ENCODE measurements around the gene UBR4. TPM values are rescaled to one million over a fixed set of nuclear protein-coding genes. Genes with fewer than 3 reads are reported as not detected.

Gene UBR4
- total RNA-seq, 1 experiment from 2014 or later = 107 TPM

DNA sequence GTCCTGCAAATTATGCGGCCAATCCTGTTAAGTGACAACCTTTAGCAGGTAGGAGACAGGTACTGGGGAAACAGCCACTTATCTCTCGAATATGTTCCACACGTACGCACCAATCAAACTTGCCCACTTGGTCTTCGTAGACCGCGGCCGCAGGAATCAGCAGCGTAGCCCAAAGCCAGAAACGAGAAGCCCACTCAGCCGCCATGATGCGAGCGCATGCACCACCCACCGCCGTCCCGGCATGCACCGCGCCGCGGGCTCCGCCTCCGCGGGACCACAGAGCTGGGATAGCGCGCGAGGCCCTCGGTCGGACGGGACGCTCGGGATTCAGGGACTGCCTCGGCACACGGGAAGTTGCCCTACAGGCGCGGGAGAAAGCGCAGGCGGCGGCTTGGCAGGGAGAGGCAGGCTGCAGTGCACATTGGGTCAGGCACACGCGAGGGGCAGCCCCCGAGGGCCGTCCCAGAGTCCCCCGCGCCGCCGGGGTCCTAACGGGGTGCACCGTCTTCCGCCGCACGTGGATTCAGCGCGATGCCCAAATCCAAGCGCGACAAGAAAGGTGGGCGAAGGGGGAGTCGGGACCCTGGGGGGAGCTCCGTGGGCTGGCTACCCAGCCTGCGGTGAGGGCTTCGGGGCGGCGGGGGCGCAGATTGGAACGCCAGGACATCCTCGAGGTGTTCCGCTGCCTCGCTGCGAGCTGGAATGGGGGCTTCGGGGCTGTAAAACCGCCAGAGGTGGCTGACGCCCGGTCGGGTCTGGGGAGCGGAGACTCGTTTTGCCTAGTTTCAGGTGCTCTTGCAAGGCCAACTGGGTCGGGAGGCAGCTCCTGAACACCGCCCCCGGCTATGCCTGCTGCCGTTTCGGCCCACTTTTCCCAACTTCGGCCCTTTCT, 41.5 kb upstream of the UBR4 start, which contains the start of the genes EMC1 and MRTO4 (continued):
- TF ChIP-seq POLR2A (IDR thresholded peaks at IDR 0.05; ENCODE audit: borderline replicate concordance, extremely low read depth, insufficient read depth, insufficient read length) (peak; percentile 76), JUND (IDR thresholded peaks at IDR 0.05) (no peak), CEBPB (IDR thresholded peaks at IDR 0.05; ENCODE audit: low read depth) (no peak), EGR1 (IDR thresholded peaks at IDR 0.05; ENCODE audit: low read depth) (peak; percentile 88), SP1 (IDR thresholded peaks at IDR 0.05; ENCODE audit: low read depth) (peak; percentile 88), YY1 (IDR thresholded peaks at IDR 0.05; ENCODE audit: extremely low read depth, insufficient replicate concordance, low read depth, low read length) (peak; percentile 95)

DNA sequence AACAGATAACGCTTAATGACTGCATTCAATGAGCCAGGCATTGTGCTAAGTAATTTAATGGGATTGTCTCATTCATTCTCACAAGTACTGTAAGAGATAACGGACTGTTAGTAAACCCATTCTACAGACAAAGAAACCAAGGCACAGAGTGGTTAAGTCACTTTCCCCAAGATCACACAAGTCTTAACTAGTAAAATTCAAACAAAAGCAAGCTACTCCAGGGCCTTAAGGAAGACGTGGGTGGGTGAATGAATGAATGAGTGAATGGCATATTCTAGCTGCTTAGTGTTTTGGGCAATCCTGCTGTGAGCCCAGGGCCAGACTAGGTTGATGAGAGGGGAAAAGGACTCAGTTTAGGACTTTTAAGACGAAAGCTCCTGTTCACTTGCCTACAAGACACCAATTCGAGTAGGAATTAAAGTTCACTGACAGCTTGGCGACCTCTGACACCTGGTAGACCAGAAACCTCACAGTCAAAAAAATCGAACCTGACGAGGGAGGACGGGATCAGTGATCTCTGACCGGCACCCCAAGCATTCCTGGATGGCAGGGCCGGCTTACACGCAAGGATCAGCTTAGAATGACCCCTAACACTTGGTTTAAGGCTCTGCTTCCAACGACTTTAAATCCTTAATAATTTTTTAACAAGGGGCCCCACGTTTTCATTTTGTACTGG, 40.7 kb upstream of the UBR4 start:
- Histone ChIP-seq H3K4me1 (ENCODE audit: control insufficient read depth in 1 of 2, insufficient read depth in 2 of 2, low read length in 2 of 2) (peaks cover 17 to 22% of the 10 kb centered on the region in 2 experiments), H3K4me3 (replicated peaks in 1 of 2; ENCODE audit: low read depth in 1 of 2, low read length in 2 of 2) (peak overlapping the region; percentile 100), H3K9me3 (ENCODE audit: control insufficient read depth in 1 of 2, insufficient read depth in 1 of 2, low read depth in 1 of 2, low read length in 2 of 2) (no peaks in the 10 kb centered on the region), H3K27ac (ENCODE audit: low read depth, low read length) (peak overlapping the region; percentile 98), H3K9ac (ENCODE audit: low read length) (peak overlapping the region; percentile 97), H3K27me3 (ENCODE audit: insufficient read depth, low read length) (no peaks in the 10 kb centered on the region), H4K20me1 (ENCODE audit: insufficient read depth) (peaks cover 17% of the 10 kb centered on the region; the same call in 1 of the 2 replicates), H2AFZ (ENCODE audit: low read depth, low read length, poor library complexity, severe bottlenecking) (peak overlapping the region; percentile 18), H3K36me3 (ENCODE audit: control insufficient read depth in 1 of 2, insufficient read depth in 2 of 2, low read length in 2 of 2) (peaks cover 6 to 22% of the 10 kb centered on the region in 2 experiments; a peak in 3 of 4 replicates), H3K9me2 (ENCODE audit: insufficient read depth) (no peaks in the 10 kb centered on the region), H3K79me2 (ENCODE audit: insufficient read depth, low read length) (peaks cover 100% of the 10 kb centered on the region), H3K4me2 (ENCODE audit: low read length) (peak overlapping the region; percentile 84)
- RAD21 ChIA-PET (ENCODE audit: low non-redundant PET in 1 of 2, low total read pairs in 2 of 2, uncharacterized antibody in 2 of 2, unreplicated experiment in 2 of 2) = no interaction called here
- POLR2A ChIA-PET = interaction anchor here (1.0 to 1.6 kb wide), 2 partner anchors 11 to 38 kb away, joined by 3 to 7 read pairs; no protein-coding TSS in a partner anchor
- DNase-seq (ENCODE audit: low read depth, low spot score) (no peak), ATAC-seq (peak; percentile 6; the same call in 1 of the 2 replicates)
- TF ChIP-seq ELF1 (IDR thresholded peaks at IDR 0.05; ENCODE audit: borderline replicate concordance, low read depth) (no peak), SIN3A (IDR thresholded peaks at IDR 0.05; ENCODE audit: low read depth) (no peak), JUND (IDR thresholded peaks at IDR 0.05) (no peak), EZH2 (IDR thresholded peaks at IDR 0.05) (no peak), CEBPB (IDR thresholded peaks at IDR 0.05; ENCODE audit: low read depth) (no peak), CBX3 (IDR thresholded peaks at IDR 0.05; ENCODE audit: low read depth) (no peak), ZNF274 (IDR thresholded peaks at IDR 0.05; ENCODE audit: low read depth, low read length) (no peak), RAD21 (IDR thresholded peaks at IDR 0.05; ENCODE audit: low read depth) (no peak), ZFX (IDR thresholded peaks at IDR 0.05) (no peak), SRF (IDR thresholded peaks at IDR 0.05; ENCODE audit: low read depth) (no peak)
- TF ChIP-seq, protein P1, sequence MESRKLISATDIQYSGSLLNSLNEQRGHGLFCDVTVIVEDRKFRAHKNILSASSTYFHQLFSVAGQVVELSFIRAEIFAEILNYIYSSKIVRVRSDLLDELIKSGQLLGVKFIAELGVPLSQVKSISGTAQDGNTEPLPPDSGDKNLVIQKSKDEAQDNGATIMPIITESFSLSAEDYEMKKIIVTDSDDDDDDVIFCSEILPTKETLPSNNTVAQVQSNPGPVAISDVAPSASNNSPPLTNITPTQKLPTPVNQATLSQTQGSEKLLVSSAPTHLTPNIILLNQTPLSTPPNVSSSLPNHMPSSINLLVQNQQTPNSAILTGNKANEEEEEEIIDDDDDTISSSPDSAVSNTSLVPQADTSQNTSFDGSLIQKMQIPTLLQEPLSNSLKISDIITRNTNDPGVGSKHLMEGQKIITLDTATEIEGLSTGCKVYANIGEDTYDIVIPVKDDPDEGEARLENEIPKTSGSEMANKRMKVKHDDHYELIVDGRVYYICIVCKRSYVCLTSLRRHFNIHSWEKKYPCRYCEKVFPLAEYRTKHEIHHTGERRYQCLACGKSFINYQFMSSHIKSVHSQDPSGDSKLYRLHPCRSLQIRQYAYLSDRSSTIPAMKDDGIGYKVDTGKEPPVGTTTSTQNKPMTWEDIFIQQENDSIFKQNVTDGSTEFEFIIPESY (IDR thresholded peaks at IDR 0.05; ENCODE audit: extremely low read depth, insufficient replicate concordance, low read length) = no peak
- TF ChIP-seq, protein P2, sequence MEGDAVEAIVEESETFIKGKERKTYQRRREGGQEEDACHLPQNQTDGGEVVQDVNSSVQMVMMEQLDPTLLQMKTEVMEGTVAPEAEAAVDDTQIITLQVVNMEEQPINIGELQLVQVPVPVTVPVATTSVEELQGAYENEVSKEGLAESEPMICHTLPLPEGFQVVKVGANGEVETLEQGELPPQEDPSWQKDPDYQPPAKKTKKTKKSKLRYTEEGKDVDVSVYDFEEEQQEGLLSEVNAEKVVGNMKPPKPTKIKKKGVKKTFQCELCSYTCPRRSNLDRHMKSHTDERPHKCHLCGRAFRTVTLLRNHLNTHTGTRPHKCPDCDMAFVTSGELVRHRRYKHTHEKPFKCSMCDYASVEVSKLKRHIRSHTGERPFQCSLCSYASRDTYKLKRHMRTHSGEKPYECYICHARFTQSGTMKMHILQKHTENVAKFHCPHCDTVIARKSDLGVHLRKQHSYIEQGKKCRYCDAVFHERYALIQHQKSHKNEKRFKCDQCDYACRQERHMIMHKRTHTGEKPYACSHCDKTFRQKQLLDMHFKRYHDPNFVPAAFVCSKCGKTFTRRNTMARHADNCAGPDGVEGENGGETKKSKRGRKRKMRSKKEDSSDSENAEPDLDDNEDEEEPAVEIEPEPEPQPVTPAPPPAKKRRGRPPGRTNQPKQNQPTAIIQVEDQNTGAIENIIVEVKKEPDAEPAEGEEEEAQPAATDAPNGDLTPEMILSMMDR (IDR thresholded peaks at IDR 0.05 in 2 of 3, conservative IDR thresholded peaks at IDR 0.05 in 1 of 3; ENCODE audit: borderline replicate concordance in 1 of 3, insufficient read depth in 1 of 3, low read depth in 2 of 3, low read length in 2 of 3) = no peak
- intact Hi-C loops (cut with micrococcal nuclease) = loop anchor here (5.0 kb wide), 1 partner anchor 397 kb away; no protein-coding TSS in a partner anchor
- CTCF ChIA-PET = no interaction called here
- BruUV-seq (replicated peaks) = TSS peak; percentile 83

Measured in HCT116 (cell line).